GM23338 (cell line): Measurements from ENCODE around the gene CNTNAP2. TPM values are rescaled to one million over a fixed set of nuclear protein-coding genes. Genes with fewer than 3 reads are reported as not detected.
A peak's percentile ranks its signal among the peaks of the same experiment; 100 is the strongest.

Experiments
- ATAC-seq: fragments of 200-7000 bp; cut with Tn5 transposase; 3 replicates; pipeline ENCODE4 v1.9.1; 2020
- DNase-seq: peaks from one replicate; pipeline ENCODE4 v3.0.0-alpha.2; 2015; ENCODE audit warnings: low spot score
- H2AFZ ChIP-seq: fragments of 200-600 bp; sonication (generic); 2 replicates; pipeline ENCODE4 v1.8.0; 2016; ENCODE audit warnings: antibody characterized with exemption, mild to moderate bottlenecking, moderate library complexity
- H3F3A ChIP-seq: fragments of 200-600 bp; sonication (generic); replicated peaks from 2 replicates; pipeline ENCODE4 v1.8.0; 2017; ENCODE audit warnings: antibody characterized with exemption, mixed run types, low read depth
- H3K27ac ChIP-seq: fragments of 200-600 bp; sonication (generic); 2 replicates; pipeline ENCODE4 v1.6.1; 2016; ENCODE audit warnings: low read depth
- H3K27me3 ChIP-seq: fragments of 200-600 bp; sonication (generic); 2 replicates; pipeline ENCODE4 v1.8.0; 2016; ENCODE audit warnings: mild to moderate bottlenecking, mixed run types, moderate library complexity; ENCODE audit not compliant: insufficient read depth
- H3K36me3 ChIP-seq: fragments of 200-600 bp; sonication (generic); 2 replicates; pipeline ENCODE4 v1.8.0; 2016; ENCODE audit warnings: mild to moderate bottlenecking; ENCODE audit not compliant: insufficient read depth
- H3K4me1 ChIP-seq: fragments of 200-600 bp; sonication (generic); 2 replicates; pipeline ENCODE4 v1.8.0; 2016; ENCODE audit warnings: mild to moderate bottlenecking, moderate library complexity; ENCODE audit not compliant: insufficient read depth
- H3K4me2 ChIP-seq: fragments of 200-600 bp; sonication (generic); 2 replicates; pipeline ENCODE4 v1.7.1; 2017; ENCODE audit warnings: mixed run types
- H3K4me3 ChIP-seq: fragments of 200-600 bp; sonication (generic); 2 replicates; pipeline ENCODE4 v1.6.1; 2016; ENCODE audit warnings: mixed run types
- H3K79me2 ChIP-seq: fragments of 200-600 bp; sonication (generic); replicated peaks from 2 replicates; pipeline ENCODE4 v1.8.0; 2017; ENCODE audit warnings: mild to moderate bottlenecking; ENCODE audit not compliant: insufficient read depth
- H3K9me2 ChIP-seq: fragments of 200-600 bp; sonication (generic); 2 replicates; pipeline ENCODE4 v1.8.0; 2017; ENCODE audit not compliant: insufficient read depth
- H4K20me1 ChIP-seq: fragments of 200-600 bp; sonication (generic); replicated peaks from 2 replicates; pipeline ENCODE4 v1.8.0; 2017; ENCODE audit warnings: mild to moderate bottlenecking; ENCODE audit not compliant: insufficient read depth
- H3K27ac Mint-ChIP-seq: 2 replicates; pipeline ENCODE4 v1.8.0; 2020; ENCODE audit warnings: inconsistent platforms, mild to moderate bottlenecking, moderate library complexity, mixed read lengths
- H3K27me3 Mint-ChIP-seq: 3 replicates; pipeline ENCODE4 v1.8.0; 2022; ENCODE audit warnings: low read depth, mild to moderate bottlenecking, moderate library complexity, mixed read lengths, inconsistent platforms; ENCODE audit not compliant: insufficient read depth, poor library complexity
- H3K36me3 Mint-ChIP-seq: 3 replicates; pipeline ENCODE4 v1.8.0; 2021; ENCODE audit warnings: low read depth, mild to moderate bottlenecking, inconsistent platforms, moderate library complexity, mixed read lengths
- H3K4me1 Mint-ChIP-seq: 3 replicates; pipeline ENCODE4 v1.8.0; 2020; ENCODE audit warnings: mild to moderate bottlenecking, inconsistent platforms, mixed read lengths
- H3K4me3 Mint-ChIP-seq: 3 replicates; pipeline ENCODE4 v1.8.0; 2021; ENCODE audit warnings: moderate library complexity, mild to moderate bottlenecking, inconsistent platforms, mixed read lengths
- H3K9me3 Mint-ChIP-seq: 3 replicates; pipeline ENCODE4 v1.8.0; 2020; ENCODE audit warnings: moderate library complexity, mild to moderate bottlenecking, inconsistent platforms, mixed read lengths
- EZH2phosphoT487 ChIP-seq: fragments of 200-600 bp; sonication (generic); IDR thresholded peaks from one replicate; pipeline ENCODE4 v1.8.1; 2018; ENCODE audit warnings: antibody characterized with exemption; ENCODE audit not compliant: unreplicated experiment
- NANOG ChIP-seq: IDR thresholded peaks from 2 replicates; pipeline ENCODE4 v1.6.1; 2016; ENCODE audit warnings: antibody characterized with exemption, borderline replicate concordance
- POLR2AphosphoS5 ChIP-seq: IDR thresholded peaks from 2 replicates; pipeline ENCODE4 v1.6.1; 2016; ENCODE audit warnings: antibody characterized with exemption, low read depth
- STAT1 ChIP-seq: IDR thresholded peaks from one replicate; pipeline ENCODE4 v1.6.1; 2016; ENCODE audit warnings: antibody characterized with exemption; ENCODE audit not compliant: unreplicated experiment
- ZNF114 ChIP-seq: fragments of 250-450 bp; sonication (Bioruptor Pico); IDR thresholded peaks from 2 replicates; pipeline ENCODE4 v1.5.0; 2020; ENCODE audit warnings: mild to moderate bottlenecking, moderate library complexity
- ZNF331 ChIP-seq: fragments of 250-450 bp; sonication (Bioruptor Pico); IDR thresholded peaks from 2 replicates; pipeline ENCODE4 v1.5.0; 2020; ENCODE audit warnings: low read depth, mild to moderate bottlenecking, moderate library complexity
- polyA plus RNA-seq: library from polyadenylated mRNA; unstranded; fragments of >200 nt; fragmentation: Nextera tagmentation; extraction: Ambion mirVana; gene quantifications from 2 replicates; pipeline ENCODE4 v1.2.1, GENCODE V29; 2016
- total RNA-seq: library from RNA; depleted of rRNA; stranded (reverse); fragments of >200 nt; shearing (Covaris generic); gene quantifications from 2 replicates; pipeline ENCODE4 v1.2.3, GENCODE V29; 2014
- TF ChIP-seq, protein P1 (sequence below), 2 experiments: fragments of 200-600 bp in 1 of 2; sonication (generic) in 1 of 2; conservative IDR thresholded peaks; 2 replicates each; pipeline versions ENCODE4 v1.5.1 to v1.6.1; 2016 to 2017; ENCODE audit warnings: antibody characterized with exemption in 2 of 2, low read depth in 2 of 2, mild to moderate bottlenecking in 2 of 2, moderate library complexity in 1 of 2
- TF ChIP-seq, protein P2 (sequence below): IDR thresholded peaks from 2 replicates; pipeline ENCODE4 v1.6.1; 2016; ENCODE audit warnings: antibody characterized with exemption
- TF ChIP-seq, protein P3 (sequence below): IDR thresholded peaks from one replicate; pipeline ENCODE4 v1.6.1; 2018; ENCODE audit warnings: antibody characterized with exemption; ENCODE audit not compliant: unreplicated experiment

Gene CNTNAP2
- total and polyA plus RNA-seq, 2 experiments from 2014 or later: 38.2 to 61.3 TPM

DNA sequence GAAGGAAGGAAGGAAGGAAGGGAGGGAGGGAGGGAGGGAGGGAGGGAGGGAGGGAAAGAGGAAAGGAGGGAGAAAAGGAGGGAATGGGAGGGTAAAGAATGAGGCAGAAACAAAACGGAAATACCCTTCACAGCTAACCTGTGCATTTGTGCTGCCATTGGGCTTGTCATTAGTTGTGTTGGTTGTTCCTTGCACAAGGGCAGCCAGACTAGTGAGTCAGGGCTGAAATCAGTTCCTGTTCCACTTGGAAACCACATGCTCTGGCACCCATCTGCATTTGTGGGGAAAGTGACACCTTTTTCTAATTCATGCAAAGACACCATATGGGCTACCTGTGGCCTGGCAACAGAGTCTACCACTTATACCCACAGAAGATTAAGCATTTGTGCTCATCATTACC lies 1469.9 kb downstream of the CNTNAP2 start:
- Mint-ChIP-seq H3K9me3 (peaks cover 19% of the 10 kb centered on the region), H3K36me3 (peaks cover 5% of the 10 kb centered on the region; the same call in 1 of the 3 replicates), H3K4me3 (no peak overlapping the region), H3K27me3 (no peaks in the 10 kb centered on the region), H3K27ac (peak overlapping the region; percentile 69; the same call in 1 of the 2 replicates), H3K4me1 (peaks cover 24% of the 10 kb centered on the region)
- Histone ChIP-seq H3K36me3 (no peaks in the 10 kb centered on the region), H3K27me3 (no peaks in the 10 kb centered on the region), H2AFZ (no peak overlapping the region), H3K4me1 (peaks cover 11% of the 10 kb centered on the region), H4K20me1 (no peaks in the 10 kb centered on the region), H3K4me2 (0 out of 2 replicates have a peak overlapping the region, but pooled peaks have one; percentile 22), H3K79me2 (no peaks in the 10 kb centered on the region), H3K4me3 (no peak overlapping the region), H3K9me2 (no peaks in the 10 kb centered on the region), H3K27ac (no peak overlapping the region), H3F3A (0 out of 2 replicates have a peak, but pooled peaks cover 4% of the 10 kb centered on the region)
- ATAC-seq: peak; percentile 59
- TF ChIP-seq POLR2AphosphoS5 (no peak), NANOG (no peak), ZNF331 (no peak), STAT1 (no peak), EZH2phosphoT487 (no peak)
- TF ChIP-seq, protein P1, sequence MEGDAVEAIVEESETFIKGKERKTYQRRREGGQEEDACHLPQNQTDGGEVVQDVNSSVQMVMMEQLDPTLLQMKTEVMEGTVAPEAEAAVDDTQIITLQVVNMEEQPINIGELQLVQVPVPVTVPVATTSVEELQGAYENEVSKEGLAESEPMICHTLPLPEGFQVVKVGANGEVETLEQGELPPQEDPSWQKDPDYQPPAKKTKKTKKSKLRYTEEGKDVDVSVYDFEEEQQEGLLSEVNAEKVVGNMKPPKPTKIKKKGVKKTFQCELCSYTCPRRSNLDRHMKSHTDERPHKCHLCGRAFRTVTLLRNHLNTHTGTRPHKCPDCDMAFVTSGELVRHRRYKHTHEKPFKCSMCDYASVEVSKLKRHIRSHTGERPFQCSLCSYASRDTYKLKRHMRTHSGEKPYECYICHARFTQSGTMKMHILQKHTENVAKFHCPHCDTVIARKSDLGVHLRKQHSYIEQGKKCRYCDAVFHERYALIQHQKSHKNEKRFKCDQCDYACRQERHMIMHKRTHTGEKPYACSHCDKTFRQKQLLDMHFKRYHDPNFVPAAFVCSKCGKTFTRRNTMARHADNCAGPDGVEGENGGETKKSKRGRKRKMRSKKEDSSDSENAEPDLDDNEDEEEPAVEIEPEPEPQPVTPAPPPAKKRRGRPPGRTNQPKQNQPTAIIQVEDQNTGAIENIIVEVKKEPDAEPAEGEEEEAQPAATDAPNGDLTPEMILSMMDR (conservative IDR thresholded peaks at IDR 0.05; ENCODE audit: low read depth in 2 of 2): no peak
- TF ChIP-seq, protein P2, sequence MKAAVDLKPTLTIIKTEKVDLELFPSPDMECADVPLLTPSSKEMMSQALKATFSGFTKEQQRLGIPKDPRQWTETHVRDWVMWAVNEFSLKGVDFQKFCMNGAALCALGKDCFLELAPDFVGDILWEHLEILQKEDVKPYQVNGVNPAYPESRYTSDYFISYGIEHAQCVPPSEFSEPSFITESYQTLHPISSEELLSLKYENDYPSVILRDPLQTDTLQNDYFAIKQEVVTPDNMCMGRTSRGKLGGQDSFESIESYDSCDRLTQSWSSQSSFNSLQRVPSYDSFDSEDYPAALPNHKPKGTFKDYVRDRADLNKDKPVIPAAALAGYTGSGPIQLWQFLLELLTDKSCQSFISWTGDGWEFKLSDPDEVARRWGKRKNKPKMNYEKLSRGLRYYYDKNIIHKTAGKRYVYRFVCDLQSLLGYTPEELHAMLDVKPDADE: no peak
- no peak for DNase-seq

DNA sequence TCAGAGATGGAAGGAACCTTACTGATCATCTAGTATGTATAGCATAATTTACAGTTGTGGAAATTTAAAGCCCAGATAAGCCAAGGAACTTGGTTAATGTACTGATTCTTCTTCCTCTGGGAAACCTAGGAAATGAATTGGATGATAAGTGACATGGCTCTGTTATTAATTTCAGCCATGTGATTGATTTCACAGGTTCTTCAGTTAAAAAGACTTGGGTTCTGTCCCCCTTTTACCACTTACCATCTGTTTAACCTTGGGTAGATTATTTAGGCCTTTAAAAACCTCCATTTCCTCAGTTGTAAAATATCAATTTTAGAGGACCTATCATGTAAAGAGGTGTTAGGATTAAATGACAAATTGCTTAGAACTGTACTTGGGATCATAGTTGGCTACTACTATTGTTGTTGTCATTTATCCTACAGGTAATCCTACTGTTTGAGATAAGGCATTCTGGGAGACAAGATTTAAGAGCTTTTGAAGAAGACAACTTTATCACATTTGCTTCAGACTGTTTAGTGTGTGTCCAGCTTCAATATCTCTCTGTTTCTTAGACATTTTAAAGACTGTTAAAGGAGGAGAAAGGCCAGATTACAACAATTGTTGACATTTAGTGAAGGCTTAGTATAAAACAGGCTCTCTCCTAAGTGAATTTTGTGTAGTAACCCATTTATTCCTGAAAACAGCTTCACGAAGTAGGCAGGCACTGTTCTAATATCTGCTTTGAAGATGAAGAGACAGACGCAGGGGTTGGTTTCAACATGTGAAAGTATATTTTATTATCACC lies 1476.9 kb downstream of the CNTNAP2 start:
- no peak overlapping the region for H3K4me3 Mint-ChIP-seq
- H3K27me3 Mint-ChIP-seq: no peaks in the 10 kb centered on the region
- H3F3A ChIP-seq: no peaks in the 10 kb centered on the region
- peaks cover 4% of the 10 kb centered on the region; the same call in 1 of the 2 replicates for H3K9me2 ChIP-seq
- H2AFZ ChIP-seq: no peak overlapping the region
- no peaks in the 10 kb centered on the region for H3K4me1 ChIP-seq
- H3K9me3 Mint-ChIP-seq: peaks cover 26% of the 10 kb centered on the region; the same call in 2 of the 3 replicates
- peaks cover 12% of the 10 kb centered on the region; the same call in 2 of the 3 replicates for H3K36me3 Mint-ChIP-seq
- H4K20me1 ChIP-seq: no peaks in the 10 kb centered on the region
- H3K27ac Mint-ChIP-seq: no peak overlapping the region
- no peak overlapping the region for H3K4me3 ChIP-seq
- H3K4me1 Mint-ChIP-seq: peaks cover 4% of the 10 kb centered on the region; the same call in 1 of the 3 replicates
- no peaks in the 10 kb centered on the region for H3K27me3 ChIP-seq
- no peak overlapping the region for H3K27ac ChIP-seq
- H3K36me3 ChIP-seq: no peaks in the 10 kb centered on the region
- no peak overlapping the region for H3K4me2 ChIP-seq
- H3K79me2 ChIP-seq: no peaks in the 10 kb centered on the region
- DNase-seq (no peak), ATAC-seq (no peak)
- TF ChIP-seq, protein P1 (conservative IDR thresholded peaks at IDR 0.05; ENCODE audit: low read depth in 2 of 2): no peak
- TF ChIP-seq ZNF114 (no peak), EZH2phosphoT487 (no peak), ZNF331 (no peak), STAT1 (no peak), POLR2AphosphoS5 (no peak), NANOG (no peak)
- TF ChIP-seq, protein P2: no peak
- TF ChIP-seq, protein P3, sequence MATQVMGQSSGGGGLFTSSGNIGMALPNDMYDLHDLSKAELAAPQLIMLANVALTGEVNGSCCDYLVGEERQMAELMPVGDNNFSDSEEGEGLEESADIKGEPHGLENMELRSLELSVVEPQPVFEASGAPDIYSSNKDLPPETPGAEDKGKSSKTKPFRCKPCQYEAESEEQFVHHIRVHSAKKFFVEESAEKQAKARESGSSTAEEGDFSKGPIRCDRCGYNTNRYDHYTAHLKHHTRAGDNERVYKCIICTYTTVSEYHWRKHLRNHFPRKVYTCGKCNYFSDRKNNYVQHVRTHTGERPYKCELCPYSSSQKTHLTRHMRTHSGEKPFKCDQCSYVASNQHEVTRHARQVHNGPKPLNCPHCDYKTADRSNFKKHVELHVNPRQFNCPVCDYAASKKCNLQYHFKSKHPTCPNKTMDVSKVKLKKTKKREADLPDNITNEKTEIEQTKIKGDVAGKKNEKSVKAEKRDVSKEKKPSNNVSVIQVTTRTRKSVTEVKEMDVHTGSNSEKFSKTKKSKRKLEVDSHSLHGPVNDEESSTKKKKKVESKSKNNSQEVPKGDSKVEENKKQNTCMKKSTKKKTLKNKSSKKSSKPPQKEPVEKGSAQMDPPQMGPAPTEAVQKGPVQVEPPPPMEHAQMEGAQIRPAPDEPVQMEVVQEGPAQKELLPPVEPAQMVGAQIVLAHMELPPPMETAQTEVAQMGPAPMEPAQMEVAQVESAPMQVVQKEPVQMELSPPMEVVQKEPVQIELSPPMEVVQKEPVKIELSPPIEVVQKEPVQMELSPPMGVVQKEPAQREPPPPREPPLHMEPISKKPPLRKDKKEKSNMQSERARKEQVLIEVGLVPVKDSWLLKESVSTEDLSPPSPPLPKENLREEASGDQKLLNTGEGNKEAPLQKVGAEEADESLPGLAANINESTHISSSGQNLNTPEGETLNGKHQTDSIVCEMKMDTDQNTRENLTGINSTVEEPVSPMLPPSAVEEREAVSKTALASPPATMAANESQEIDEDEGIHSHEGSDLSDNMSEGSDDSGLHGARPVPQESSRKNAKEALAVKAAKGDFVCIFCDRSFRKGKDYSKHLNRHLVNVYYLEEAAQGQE: no peak
